SK-N-SH treated with all-trans-retinoic acid at 6 μM for 48 hours (cell line): Measurements from ENCODE around the gene PCAT7.

Experiments
- ATAC-seq: fragments of 200-7000 bp; cut with Tn5 transposase; 3 replicates; pipeline ENCODE4 v1.9.1; 2020; ENCODE audit warnings: mild to moderate bottlenecking, moderate library complexity
- ARNTL ChIP-seq: fragments of 450-650 bp; formaldehyde crosslinking; IDR thresholded peaks from 2 replicates; pipeline ENCODE4 v1.5.0; 2020; ENCODE audit warnings: low read depth, mild to moderate bottlenecking, moderate library complexity, borderline replicate concordance
- CSDC2 ChIP-seq: fragments of 250-450 bp; sonication (Bioruptor Pico); IDR thresholded peaks from 2 replicates; pipeline ENCODE4 v1.5.0; 2020; ENCODE audit warnings: mild to moderate bottlenecking, moderate library complexity
- ESRRG ChIP-seq: fragments of 250-450 bp; sonication (Bioruptor Pico); IDR thresholded peaks from 2 replicates; pipeline ENCODE4 v1.6.1; 2021; ENCODE audit warnings: mild to moderate bottlenecking
- GLIS3 ChIP-seq: fragments of 250-450 bp; sonication (Bioruptor Pico); IDR thresholded peaks from 2 replicates; pipeline ENCODE4 v1.5.0; 2020; ENCODE audit warnings: mild to moderate bottlenecking, moderate library complexity
- ISL1 ChIP-seq: fragments of 250-450 bp; sonication (Bioruptor Pico); IDR thresholded peaks from 2 replicates; pipeline ENCODE4 v2.1.2; 2022; ENCODE audit warnings: mild to moderate bottlenecking, moderate library complexity
- OSR1 ChIP-seq: fragments of 250-450 bp; sonication (Bioruptor Pico); IDR thresholded peaks from 2 replicates; pipeline ENCODE4 v1.8.0; 2022; ENCODE audit warnings: moderate library complexity, mild to moderate bottlenecking, inconsistent platforms
- PPARA ChIP-seq: fragments of 250-450 bp; sonication (Bioruptor Pico); IDR thresholded peaks from 2 replicates; pipeline ENCODE4 v1.5.0; 2020; ENCODE audit warnings: mild to moderate bottlenecking, borderline replicate concordance
- RARB ChIP-seq: fragments of 250-450 bp; sonication (Bioruptor Pico); IDR thresholded peaks from 2 replicates; pipeline ENCODE4 v1.8.0; 2021; ENCODE audit warnings: mild to moderate bottlenecking, moderate library complexity
- SNAI2 ChIP-seq: fragments of 250-450 bp; sonication (Bioruptor Pico); IDR thresholded peaks from 2 replicates; pipeline ENCODE4 v1.5.0; 2020; ENCODE audit warnings: mild to moderate bottlenecking, moderate library complexity
- TOX ChIP-seq: fragments of 250-450 bp; sonication (Bioruptor Pico); IDR thresholded peaks from 2 replicates; pipeline ENCODE4 v1.8.0; 2021; ENCODE audit warnings: mild to moderate bottlenecking, moderate library complexity, borderline replicate concordance
- ZC3H10 ChIP-seq: fragments of 250-450 bp; sonication (Bioruptor Pico); IDR thresholded peaks from 2 replicates; pipeline ENCODE4 v1.5.1; 2021; ENCODE audit warnings: mild to moderate bottlenecking, moderate library complexity
- ZFP30 ChIP-seq: fragments of 450-650 bp; formaldehyde crosslinking; IDR thresholded peaks from 2 replicates; pipeline ENCODE4 v1.5.0; 2022; ENCODE audit warnings: mild to moderate bottlenecking, moderate library complexity
- ZNF565 ChIP-seq: fragments of 450-650 bp; formaldehyde crosslinking; conservative IDR thresholded peaks from 2 replicates; pipeline ENCODE4 v1.5.0; 2020; ENCODE audit warnings: low read depth, mild to moderate bottlenecking, moderate library complexity
- ZNF70 ChIP-seq: fragments of 450-650 bp; formaldehyde crosslinking; IDR thresholded peaks from 2 replicates; pipeline ENCODE4 v1.5.0; 2020; ENCODE audit warnings: mild to moderate bottlenecking, moderate library complexity
- ZNF8 ChIP-seq: fragments of 450-650 bp; formaldehyde crosslinking; IDR thresholded peaks from 2 replicates; pipeline ENCODE4 v1.5.0; 2020; ENCODE audit warnings: mild to moderate bottlenecking, moderate library complexity
- TF ChIP-seq, protein P1 (sequence below): fragments of 250-450 bp; sonication (Bioruptor Pico); IDR thresholded peaks from 2 replicates; pipeline ENCODE4 v1.5.1; 2021; ENCODE audit warnings: mild to moderate bottlenecking, moderate library complexity
- TF ChIP-seq, protein P2 (sequence below): fragments of 250-450 bp; sonication (Bioruptor Pico); IDR thresholded peaks from 2 replicates; pipeline ENCODE4 v1.5.0; 2020; ENCODE audit warnings: mild to moderate bottlenecking, moderate library complexity
- TF ChIP-seq, protein P3 (sequence below): fragments of 250-450 bp; sonication (Bioruptor Pico); IDR thresholded peaks from 2 replicates; pipeline ENCODE4 v1.8.0; 2021; ENCODE audit warnings: low read depth, mild to moderate bottlenecking, moderate library complexity, borderline replicate concordance
- TF ChIP-seq, protein P4 (sequence below): fragments of 250-450 bp; sonication (Bioruptor Pico); IDR thresholded peaks from 2 replicates; pipeline ENCODE4 v1.5.1; 2020; ENCODE audit warnings: low read depth, mild to moderate bottlenecking, moderate library complexity

The PCAT7 gene

DNA sequence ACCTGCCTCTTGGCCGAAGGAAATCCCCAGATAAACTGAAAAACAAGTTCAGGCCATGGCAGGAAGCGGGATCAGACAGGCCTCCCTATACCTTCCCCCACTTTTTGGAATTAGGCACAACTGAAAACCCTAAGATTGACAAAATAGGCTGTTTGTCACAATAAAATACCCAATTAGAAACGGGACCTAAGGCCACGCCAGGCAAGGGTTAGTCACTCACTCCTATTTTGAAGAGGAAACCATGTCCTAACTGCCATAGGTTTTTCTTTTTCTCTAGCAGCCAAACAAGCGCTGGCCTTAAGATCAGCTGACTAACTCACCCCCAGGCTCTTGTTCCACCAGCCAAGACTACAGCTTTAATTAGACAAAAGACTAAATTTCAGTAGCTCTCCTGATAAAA, 26.8 kb downstream of the PCAT7 start:
- ATAC-seq, result no peak
- no peak for TF ChIP-seq PPARA (CRISPR knock-in tag)
- TF ChIP-seq ZC3H10, result no peak
- TF ChIP-seq, all 23 proteins: peak for 0

DNA sequence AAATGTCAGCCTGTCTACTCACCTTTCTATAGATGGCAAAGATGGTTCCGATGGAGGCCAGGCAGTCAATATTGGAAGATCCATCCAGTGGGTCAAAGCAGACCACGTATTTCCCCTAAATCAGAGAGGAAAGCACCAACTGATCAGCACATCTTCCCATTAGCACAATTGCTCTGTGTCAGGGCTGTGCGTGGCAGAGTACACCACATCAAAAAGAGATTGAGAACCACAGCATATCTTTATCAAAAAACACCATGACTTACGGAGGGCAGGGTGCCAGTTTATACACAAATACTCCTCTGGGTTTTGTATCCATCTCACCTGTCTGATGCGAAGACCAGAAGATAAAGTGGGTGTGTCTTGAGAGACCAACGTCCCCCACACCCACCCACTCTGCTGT, 29.7 kb downstream of the PCAT7 start:
- no peak for TF ChIP-seq TOX (CRISPR knock-in tag)
- no peak for TF ChIP-seq ESRRG (CRISPR knock-in tag)
- TF ChIP-seq CSDC2, result no peak
- no peak for TF ChIP-seq ISL1 (CRISPR knock-in tag)
- TF ChIP-seq ZC3H10, result no peak
- TF ChIP-seq, protein P1, sequence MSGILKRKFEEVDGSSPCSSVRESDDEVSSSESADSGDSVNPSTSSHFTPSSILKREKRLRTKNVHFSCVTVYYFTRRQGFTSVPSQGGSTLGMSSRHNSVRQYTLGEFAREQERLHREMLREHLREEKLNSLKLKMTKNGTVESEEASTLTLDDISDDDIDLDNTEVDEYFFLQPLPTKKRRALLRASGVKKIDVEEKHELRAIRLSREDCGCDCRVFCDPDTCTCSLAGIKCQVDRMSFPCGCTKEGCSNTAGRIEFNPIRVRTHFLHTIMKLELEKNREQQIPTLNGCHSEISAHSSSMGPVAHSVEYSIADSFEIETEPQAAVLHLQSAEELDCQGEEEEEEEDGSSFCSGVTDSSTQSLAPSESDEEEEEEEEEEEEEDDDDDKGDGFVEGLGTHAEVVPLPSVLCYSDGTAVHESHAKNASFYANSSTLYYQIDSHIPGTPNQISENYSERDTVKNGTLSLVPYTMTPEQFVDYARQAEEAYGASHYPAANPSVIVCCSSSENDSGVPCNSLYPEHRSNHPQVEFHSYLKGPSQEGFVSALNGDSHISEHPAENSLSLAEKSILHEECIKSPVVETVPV (CRISPR knock-in tag), result no peak
- TF ChIP-seq, protein P2, sequence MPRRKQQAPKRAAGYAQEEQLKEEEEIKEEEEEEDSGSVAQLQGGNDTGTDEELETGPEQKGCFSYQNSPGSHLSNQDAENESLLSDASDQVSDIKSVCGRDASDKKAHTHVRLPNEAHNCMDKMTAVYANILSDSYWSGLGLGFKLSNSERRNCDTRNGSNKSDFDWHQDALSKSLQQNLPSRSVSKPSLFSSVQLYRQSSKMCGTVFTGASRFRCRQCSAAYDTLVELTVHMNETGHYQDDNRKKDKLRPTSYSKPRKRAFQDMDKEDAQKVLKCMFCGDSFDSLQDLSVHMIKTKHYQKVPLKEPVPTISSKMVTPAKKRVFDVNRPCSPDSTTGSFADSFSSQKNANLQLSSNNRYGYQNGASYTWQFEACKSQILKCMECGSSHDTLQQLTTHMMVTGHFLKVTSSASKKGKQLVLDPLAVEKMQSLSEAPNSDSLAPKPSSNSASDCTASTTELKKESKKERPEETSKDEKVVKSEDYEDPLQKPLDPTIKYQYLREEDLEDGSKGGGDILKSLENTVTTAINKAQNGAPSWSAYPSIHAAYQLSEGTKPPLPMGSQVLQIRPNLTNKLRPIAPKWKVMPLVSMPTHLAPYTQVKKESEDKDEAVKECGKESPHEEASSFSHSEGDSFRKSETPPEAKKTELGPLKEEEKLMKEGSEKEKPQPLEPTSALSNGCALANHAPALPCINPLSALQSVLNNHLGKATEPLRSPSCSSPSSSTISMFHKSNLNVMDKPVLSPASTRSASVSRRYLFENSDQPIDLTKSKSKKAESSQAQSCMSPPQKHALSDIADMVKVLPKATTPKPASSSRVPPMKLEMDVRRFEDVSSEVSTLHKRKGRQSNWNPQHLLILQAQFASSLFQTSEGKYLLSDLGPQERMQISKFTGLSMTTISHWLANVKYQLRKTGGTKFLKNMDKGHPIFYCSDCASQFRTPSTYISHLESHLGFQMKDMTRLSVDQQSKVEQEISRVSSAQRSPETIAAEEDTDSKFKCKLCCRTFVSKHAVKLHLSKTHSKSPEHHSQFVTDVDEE (CRISPR knock-in tag), result no peak
- no peak for ATAC-seq

DNA sequence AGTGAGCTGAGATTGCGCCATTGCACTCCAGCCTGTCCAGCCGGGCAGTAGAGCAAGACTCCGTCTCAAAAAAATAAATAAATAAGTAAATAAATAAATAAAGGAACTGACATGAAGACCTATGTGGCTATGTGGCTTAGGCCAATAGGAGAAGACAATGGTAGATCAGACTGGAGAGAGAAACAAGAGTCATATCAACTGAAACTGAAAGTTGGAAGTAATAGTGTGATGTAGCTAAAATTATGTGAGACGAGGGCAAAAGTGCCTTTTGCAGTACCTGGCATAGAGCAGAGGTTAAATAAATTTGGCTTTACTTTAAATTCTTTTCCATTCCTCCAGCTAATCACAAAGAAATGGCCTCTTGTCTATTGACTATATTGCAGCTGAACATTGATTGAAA, 31.4 kb downstream of the PCAT7 start:
- ATAC-seq, result no peak
- TF ChIP-seq, protein P3, sequence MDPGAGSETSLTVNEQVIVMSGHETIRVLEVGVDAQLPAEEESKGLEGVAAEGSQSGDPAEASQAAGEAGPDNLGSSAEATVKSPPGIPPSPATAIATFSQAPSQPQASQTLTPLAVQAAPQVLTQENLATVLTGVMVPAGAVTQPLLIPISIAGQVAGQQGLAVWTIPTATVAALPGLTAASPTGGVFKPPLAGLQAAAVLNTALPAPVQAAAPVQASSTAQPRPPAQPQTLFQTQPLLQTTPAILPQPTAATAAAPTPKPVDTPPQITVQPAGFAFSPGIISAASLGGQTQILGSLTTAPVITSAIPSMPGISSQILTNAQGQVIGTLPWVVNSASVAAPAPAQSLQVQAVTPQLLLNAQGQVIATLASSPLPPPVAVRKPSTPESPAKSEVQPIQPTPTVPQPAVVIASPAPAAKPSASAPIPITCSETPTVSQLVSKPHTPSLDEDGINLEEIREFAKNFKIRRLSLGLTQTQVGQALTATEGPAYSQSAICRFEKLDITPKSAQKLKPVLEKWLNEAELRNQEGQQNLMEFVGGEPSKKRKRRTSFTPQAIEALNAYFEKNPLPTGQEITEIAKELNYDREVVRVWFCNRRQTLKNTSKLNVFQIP, result no peak
- no peak for TF ChIP-seq ZFP30

DNA sequence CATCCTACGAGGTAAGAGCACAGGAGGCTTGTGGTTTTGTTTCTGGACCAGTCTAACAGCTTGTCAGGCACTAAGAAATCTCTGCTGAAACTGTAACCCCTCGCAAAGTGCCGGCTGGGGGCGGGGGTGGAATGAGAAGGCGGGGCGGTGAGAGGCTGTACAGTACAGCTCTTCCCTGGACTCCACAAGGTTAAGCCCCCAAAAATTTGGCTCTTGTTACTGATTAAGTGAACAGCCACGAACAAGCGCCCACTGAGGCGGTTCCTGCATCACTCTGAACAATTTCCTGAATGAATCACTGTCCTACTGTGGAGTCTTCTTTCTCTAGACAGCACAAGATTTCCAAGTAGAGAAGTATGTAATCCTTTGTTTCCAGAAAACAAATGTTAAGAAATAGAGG, 31.9 kb downstream of the PCAT7 start:
- ATAC-seq, result peak; percentile 19; the same call in 1 of the 3 replicates
- TF ChIP-seq CSDC2 (no peak), ZNF70 (no peak), ZNF565 (no peak), ZC3H10 (no peak), RARB (CRISPR knock-in tag) (no peak), GLIS3 (CRISPR knock-in tag) (no peak), SNAI2 (CRISPR knock-in tag) (no peak), PPARA (CRISPR knock-in tag) (no peak), ARNTL (no peak)
- TF ChIP-seq, protein P2 (CRISPR knock-in tag), result no peak

DNA sequence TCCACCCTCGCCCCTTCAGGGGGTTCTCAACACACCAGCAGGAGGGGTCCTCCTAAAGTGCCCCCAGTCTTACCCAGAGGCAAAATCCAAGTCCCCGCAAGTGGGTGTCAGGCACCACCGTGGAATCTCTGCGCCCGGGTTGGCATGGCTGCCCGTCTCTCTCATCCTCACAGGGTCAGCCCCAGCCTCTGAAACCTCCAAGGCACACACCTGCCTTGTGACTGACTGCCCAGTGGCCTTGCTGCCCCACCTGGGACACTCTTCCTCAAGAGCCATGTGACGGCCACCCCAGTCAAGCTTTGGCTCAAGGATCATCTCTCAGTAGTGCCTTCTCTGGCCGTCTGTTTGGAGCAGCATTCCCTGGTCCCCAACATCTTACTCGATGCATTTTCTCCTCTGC, 33.8 kb downstream of the PCAT7 start:
- ATAC-seq, result no peak
- TF ChIP-seq SNAI2 (CRISPR knock-in tag) (no peak), CSDC2 (no peak), ARNTL (no peak), GLIS3 (CRISPR knock-in tag) (no peak), TOX (CRISPR knock-in tag) (no peak), OSR1 (CRISPR knock-in tag) (no peak), PPARA (CRISPR knock-in tag) (no peak), ZC3H10 (no peak), ZNF565 (no peak), ZFP30 (no peak), ISL1 (CRISPR knock-in tag) (no peak), ZNF8 (no peak)
- TF ChIP-seq, protein P2 (CRISPR knock-in tag), result no peak
- TF ChIP-seq, protein P4, sequence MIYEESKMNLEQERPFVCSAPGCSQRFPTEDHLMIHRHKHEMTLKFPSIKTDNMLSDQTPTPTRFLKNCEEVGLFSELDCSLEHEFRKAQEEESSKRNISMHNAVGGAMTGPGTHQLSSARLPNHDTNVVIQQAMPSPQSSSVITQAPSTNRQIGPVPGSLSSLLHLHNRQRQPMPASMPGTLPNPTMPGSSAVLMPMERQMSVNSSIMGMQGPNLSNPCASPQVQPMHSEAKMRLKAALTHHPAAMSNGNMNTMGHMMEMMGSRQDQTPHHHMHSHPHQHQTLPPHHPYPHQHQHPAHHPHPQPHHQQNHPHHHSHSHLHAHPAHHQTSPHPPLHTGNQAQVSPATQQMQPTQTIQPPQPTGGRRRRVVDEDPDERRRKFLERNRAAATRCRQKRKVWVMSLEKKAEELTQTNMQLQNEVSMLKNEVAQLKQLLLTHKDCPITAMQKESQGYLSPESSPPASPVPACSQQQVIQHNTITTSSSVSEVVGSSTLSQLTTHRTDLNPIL (CRISPR knock-in tag), result no peak
- TF ChIP-seq, protein P1 (CRISPR knock-in tag), result no peak
